ENCODE data around the gene ACVR1B.

ACVR1B gene

DNA sequence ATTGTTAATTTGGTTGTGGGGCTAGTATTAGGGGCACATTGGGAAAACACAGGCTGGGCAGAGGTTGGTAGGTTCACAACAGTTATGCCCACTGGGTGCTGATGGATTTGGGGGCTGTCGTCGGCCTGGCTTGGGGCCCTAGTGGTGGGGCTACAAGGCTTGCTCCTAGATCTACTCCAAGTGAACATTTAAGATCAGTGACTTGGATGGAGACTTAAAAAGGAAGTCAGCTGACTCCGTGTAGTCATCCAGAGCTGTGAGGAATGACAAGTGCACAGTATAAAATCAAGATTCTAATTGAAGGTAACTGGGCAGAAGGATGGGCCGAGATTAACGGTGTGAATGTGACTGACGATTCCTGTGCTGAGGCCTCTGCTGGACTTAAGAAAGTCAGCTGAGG, 86.9 kb downstream of the ACVR1B start:
- Histone ChIP-seq H3K27me3 (peaks cover 68% of the 10 kb centered on the region), H3K4me1 (ENCODE audit: control insufficient read depth in 1 of 2, insufficient read depth in 1 of 2, low read depth in 1 of 2, low read length in 1 of 2) (peaks cover 12 to 14% of the 10 kb centered on the region in 2 experiments), H3K36me3 (no peaks in the 10 kb centered on the region), H3K27ac (no peak overlapping the region), H3K9me3 (no peaks in the 10 kb centered on the region), H3K4me3 (ENCODE audit: low read depth in 1 of 2, low read length in 1 of 2) (no peak overlapping the region)
- TF ChIP-seq, protein P1, sequence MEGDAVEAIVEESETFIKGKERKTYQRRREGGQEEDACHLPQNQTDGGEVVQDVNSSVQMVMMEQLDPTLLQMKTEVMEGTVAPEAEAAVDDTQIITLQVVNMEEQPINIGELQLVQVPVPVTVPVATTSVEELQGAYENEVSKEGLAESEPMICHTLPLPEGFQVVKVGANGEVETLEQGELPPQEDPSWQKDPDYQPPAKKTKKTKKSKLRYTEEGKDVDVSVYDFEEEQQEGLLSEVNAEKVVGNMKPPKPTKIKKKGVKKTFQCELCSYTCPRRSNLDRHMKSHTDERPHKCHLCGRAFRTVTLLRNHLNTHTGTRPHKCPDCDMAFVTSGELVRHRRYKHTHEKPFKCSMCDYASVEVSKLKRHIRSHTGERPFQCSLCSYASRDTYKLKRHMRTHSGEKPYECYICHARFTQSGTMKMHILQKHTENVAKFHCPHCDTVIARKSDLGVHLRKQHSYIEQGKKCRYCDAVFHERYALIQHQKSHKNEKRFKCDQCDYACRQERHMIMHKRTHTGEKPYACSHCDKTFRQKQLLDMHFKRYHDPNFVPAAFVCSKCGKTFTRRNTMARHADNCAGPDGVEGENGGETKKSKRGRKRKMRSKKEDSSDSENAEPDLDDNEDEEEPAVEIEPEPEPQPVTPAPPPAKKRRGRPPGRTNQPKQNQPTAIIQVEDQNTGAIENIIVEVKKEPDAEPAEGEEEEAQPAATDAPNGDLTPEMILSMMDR (IDR thresholded peaks at IDR 0.05): no peak

DNA sequence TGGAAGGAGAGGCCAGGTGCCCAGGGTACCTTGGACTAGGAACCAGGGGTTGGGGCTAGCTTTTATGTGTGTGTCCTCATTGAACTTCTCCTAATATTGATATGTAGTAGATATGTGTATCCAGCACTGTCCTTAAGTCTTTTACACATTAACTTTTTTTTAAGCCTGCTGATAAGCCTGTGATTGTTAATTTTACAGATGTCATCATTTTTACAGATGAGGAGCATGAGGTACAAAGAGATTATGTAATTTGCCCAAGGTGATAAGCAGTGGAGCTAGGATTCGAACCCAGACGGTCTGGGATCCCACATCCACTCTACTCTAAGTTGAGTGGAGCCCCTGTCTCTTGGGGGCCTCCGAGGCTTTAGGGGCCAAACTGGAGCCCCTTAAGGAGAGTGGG, 89.5 kb downstream of the ACVR1B start:
- no peaks in the 10 kb centered on the region for H3K9me3 ChIP-seq
- H3K4me1 ChIP-seq (ENCODE audit: control insufficient read depth in 1 of 2, insufficient read depth in 1 of 2, low read depth in 1 of 2, low read length in 1 of 2): peaks cover 16 to 17% of the 10 kb centered on the region in 2 experiments
- peaks cover 42% of the 10 kb centered on the region for H3K27me3 ChIP-seq
- H3K4me3 ChIP-seq (ENCODE audit: low read depth in 1 of 2, low read length in 1 of 2): no peak overlapping the region
- H3K27ac ChIP-seq: no peak overlapping the region
- TF ChIP-seq, protein P1 (IDR thresholded peaks at IDR 0.05): no peak
- H3K36me3 ChIP-seq: no peaks in the 10 kb centered on the region

DNA sequence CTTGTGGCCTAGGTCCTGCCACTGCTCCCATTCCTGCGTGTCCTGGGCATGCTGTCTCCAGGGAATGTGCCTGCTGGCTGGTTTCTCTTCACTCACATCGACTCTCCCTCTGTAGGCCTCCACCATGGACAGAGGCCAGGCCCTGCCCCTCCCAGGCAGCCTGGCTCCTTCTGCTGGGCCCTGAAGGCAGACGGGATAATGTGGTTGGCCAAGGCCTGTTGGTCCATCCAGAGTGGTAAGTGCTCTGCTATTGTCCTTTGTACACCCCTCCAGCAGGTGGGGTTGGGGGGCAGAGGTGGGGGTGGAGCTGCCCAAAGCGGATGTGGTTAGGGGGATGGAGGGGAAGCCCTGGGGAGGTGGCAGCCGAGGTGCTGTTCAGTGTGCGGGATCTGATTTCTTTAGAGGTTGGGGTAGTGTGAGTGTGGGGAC, 90.2 kb downstream of the ACVR1B start:
- no peaks in the 10 kb centered on the region for H3K36me3 ChIP-seq
- peaks cover 35% of the 10 kb centered on the region for H3K27me3 ChIP-seq
- TF ChIP-seq, protein P1 (IDR thresholded peaks at IDR 0.05): no peak
- no peaks in the 10 kb centered on the region for H3K9me3 ChIP-seq
- H3K4me3 ChIP-seq (ENCODE audit: low read depth in 1 of 2, low read length in 1 of 2): no peak overlapping the region
- H3K27ac ChIP-seq: no peak overlapping the region
- peaks cover 13 to 16% of the 10 kb centered on the region in 2 experiments for H3K4me1 ChIP-seq (ENCODE audit: control insufficient read depth in 1 of 2, insufficient read depth in 1 of 2, low read depth in 1 of 2, low read length in 1 of 2)

DNA sequence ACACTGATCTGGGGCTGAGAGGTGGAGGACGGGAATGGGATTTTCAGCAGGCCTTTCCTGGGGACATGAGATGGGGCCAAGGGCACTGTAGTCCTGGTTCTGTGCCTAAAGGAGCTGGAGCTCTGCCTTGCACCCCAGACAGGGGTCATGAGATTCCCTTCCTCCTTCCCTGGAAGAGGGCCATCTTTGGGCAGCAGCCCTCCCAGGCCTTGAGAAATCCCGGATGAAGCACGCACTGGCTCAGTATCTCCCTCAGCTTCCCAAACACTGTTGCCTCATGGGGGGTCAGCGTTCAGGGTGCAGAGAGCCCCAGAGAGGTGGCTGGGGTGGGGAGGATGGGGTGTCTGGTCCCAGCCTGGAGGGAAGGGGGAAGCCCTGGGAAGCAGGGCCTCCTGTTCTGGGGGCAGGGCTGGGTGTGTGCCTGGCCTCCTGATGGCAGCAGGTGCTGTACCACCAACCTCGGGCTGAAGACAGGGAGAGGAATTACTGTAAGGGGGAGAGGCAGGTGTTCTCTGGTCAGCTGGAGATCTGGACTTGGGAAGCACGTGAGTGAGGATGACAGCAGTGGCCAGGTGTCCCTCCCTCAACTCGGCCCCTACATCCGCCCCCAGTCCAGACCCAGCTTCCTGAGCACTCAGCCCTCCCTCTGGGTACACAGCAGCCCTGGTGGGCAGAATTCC, 91.3 kb downstream of the ACVR1B start:
- H3K27ac ChIP-seq: no peak overlapping the region

DNA sequence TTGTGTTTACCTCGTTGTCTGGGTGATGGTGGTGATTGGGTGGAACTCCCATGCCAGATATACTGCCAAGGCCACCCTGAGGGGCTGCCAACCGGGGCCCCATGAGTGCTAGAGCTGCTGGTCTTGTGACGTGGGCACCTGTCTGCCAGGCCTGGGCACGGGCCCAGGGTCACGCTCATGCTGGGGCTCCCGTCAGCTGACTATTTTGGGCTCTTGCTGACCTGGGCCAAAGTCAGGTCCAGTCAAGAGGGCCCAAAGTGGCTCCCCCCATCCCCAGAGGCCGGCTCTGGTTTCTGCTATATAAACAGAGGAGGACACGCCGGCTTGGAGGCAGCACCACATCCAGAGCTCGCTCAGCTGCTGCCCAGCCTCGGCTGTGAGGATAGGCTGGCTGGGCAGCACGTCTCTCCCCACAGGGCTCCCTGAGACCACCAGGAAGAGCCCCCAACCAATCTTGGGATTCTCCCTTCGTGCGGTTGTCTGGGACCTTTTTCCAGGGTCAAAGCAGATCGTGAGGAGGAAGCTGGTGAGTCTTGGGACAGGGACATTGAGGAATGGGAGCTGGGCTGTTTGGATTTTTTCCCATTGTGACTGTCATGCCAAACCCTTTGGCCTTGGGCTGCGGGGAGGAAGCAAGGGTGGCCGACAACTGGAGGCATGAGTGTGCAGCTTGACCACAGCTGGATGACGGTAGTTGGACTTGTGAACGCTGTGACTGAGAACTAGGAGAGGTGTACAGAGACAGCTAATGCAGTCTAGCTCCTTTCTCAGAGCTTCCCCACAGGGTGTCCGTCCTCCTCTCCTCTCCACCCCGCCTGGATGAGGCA, 92.1 kb downstream of the ACVR1B start:
- H3K27me3 ChIP-seq: peaks cover 21% of the 10 kb centered on the region
- no peaks in the 10 kb centered on the region for H3K36me3 ChIP-seq
- TF ChIP-seq, protein P1 (IDR thresholded peaks at IDR 0.05): no peak
- no peak overlapping the region for H3K4me3 ChIP-seq (ENCODE audit: low read depth in 1 of 2, low read length in 1 of 2)
- peaks cover 8% of the 10 kb centered on the region in 2 experiments for H3K4me1 ChIP-seq (ENCODE audit: control insufficient read depth in 1 of 2, insufficient read depth in 1 of 2, low read depth in 1 of 2, low read length in 1 of 2)
- no peak overlapping the region for H3K27ac ChIP-seq
- no peaks in the 10 kb centered on the region for H3K9me3 ChIP-seq

More for the DNA sequence above, 91.3 kb downstream of the ACVR1B start:
- H3K9me3 ChIP-seq: no peaks in the 10 kb centered on the region
- no peaks in the 10 kb centered on the region for H3K36me3 ChIP-seq
- H3K4me3 ChIP-seq (ENCODE audit: low read depth in 1 of 2, low read length in 1 of 2): no peak overlapping the region
- TF ChIP-seq, protein P1 (IDR thresholded peaks at IDR 0.05): no peak
- H3K27me3 ChIP-seq: peaks cover 24% of the 10 kb centered on the region
- peaks cover 8% of the 10 kb centered on the region in 2 experiments for H3K4me1 ChIP-seq (ENCODE audit: control insufficient read depth in 1 of 2, insufficient read depth in 1 of 2, low read depth in 1 of 2, low read length in 1 of 2)

Data from neutrophil (primary cell).